ENCODE measurements around the gene AHI1.

Gene AHI1

DNA sequence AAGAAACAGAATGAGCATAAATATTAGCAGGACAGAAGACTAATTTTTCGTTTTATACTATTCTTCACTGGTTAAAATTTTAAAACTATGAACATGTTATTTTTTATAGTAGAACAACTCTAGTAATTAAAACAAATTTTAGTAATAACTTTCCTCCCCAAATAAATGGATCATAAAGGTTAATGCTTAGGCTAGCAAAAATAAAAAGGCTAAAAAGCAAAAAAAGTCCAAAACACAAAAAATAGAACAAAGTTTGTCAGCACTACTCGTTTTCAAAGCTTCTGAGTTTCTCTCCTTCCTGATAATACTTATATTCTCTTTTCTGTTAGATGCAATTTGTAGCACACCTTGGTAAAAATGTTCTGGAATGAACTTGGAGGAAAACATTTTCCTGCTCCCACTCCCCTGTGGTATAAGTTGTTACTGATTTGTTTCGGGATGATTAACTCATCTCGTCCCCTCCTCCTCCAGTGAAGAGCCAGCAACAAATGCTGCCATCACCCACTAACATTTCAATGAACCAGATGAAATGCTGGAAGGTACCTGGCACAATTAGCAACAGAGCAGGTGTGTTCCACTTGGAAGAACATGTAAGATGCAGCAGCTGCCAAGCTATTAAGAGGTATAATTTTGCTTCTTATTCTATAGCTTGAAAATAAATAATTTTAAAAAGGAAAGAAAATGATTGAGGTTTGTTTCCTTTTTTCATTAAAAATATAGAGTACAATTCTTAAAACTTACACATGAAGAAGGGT is 185.9 kb downstream of the AHI1 start:
- Histone ChIP-seq H3K36me3 (replicated peaks; ENCODE audit: insufficient read depth, low read length) (no peaks in the 10 kb centered on the region), H3K9ac (ENCODE audit: low read length) (no peak overlapping the region), H4K20me1 (ENCODE audit: insufficient read depth, low read length) (no peaks in the 10 kb centered on the region), H3K79me2 (ENCODE audit: low read length) (no peaks in the 10 kb centered on the region), H3K4me3 (ENCODE audit: low read length) (no peak overlapping the region), H3K4me1 (ENCODE audit: low read length) (no peaks in the 10 kb centered on the region), H2AFZ (ENCODE audit: low read length) (no peak overlapping the region), H3K27me3 (replicated peaks; ENCODE audit: insufficient read depth, low read length) (no peaks in the 10 kb centered on the region), H3K4me2 (ENCODE audit: low read depth, low read length) (no peak overlapping the region), H3K27ac (ENCODE audit: low read length) (no peak overlapping the region), H3F3A (ENCODE audit: insufficient read depth, low read length) (no peaks in the 10 kb centered on the region), H3K9me2 (replicated peaks; ENCODE audit: insufficient read depth, low read length) (no peaks in the 10 kb centered on the region), H3K9me3 (replicated peaks; ENCODE audit: insufficient read depth, low read length) (no peaks in the 10 kb centered on the region)
- DNase-seq, result no peak
- TF ChIP-seq EZH2phosphoT487 (IDR thresholded peaks at IDR 0.05; ENCODE audit: low read length) (no peak), EZH2 (optimal IDR thresholded peaks at IDR 0.05; ENCODE audit: low read depth, low read length) (no peak)
- TF ChIP-seq, protein P1, sequence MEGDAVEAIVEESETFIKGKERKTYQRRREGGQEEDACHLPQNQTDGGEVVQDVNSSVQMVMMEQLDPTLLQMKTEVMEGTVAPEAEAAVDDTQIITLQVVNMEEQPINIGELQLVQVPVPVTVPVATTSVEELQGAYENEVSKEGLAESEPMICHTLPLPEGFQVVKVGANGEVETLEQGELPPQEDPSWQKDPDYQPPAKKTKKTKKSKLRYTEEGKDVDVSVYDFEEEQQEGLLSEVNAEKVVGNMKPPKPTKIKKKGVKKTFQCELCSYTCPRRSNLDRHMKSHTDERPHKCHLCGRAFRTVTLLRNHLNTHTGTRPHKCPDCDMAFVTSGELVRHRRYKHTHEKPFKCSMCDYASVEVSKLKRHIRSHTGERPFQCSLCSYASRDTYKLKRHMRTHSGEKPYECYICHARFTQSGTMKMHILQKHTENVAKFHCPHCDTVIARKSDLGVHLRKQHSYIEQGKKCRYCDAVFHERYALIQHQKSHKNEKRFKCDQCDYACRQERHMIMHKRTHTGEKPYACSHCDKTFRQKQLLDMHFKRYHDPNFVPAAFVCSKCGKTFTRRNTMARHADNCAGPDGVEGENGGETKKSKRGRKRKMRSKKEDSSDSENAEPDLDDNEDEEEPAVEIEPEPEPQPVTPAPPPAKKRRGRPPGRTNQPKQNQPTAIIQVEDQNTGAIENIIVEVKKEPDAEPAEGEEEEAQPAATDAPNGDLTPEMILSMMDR (IDR thresholded peaks at IDR 0.05; ENCODE audit: low read length), result no peak

DNA sequence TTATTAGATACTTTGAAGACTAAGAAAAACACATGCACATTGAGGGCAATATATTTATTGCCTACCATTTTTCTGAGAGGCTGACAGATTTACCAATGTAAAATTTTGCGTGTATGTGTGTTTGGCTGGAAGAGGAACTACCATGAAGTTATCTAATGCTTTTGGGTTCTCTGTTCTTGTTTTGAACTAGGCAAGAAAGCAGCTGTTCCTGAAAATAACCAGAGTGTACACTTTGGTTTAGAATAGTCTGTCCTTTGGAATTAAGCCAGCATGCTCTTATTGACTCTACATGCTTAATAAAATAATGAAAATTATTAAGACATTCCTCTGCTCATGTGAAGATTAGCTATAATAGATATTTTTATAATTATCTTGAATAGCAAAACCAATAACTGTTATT is 187.2 kb downstream of the AHI1 start:
- no peak overlapping the region for H3K4me2 ChIP-seq (ENCODE audit: low read depth, low read length)

DNA sequence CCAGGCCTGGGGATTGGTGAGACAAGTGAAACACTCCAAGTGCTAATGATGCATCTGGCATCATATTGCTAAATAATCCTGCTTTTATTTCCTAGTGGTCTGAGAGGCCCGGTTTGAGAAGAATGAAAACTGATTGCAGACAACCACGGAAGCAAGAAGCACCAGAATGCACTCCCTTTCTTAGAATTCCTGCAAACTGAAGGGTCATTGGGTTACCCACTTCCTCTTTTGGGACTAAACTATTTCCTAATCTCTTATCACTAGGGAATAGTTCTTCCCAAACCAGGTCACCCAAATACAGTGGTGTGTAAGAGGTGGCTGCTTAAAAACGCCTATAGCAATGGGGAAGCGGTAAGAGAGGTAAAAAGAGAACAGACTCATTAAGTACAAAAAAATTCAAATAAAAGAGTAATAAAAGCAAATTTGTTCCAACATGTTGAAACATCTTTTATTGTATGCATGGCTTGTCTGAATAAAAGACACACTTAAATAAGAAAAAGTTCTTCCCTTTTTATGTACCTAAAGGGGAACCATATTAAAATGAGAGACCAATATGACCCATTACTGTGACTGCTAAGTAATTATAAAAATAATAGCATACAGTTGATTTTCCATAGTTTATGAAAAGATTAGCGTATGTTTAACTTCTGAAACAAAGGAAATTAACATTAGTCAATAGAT is 190.7 kb downstream of the AHI1 start:
- no peak overlapping the region for H3K4me2 ChIP-seq (ENCODE audit: low read depth, low read length)

More for the DNA sequence above, 187.2 kb downstream of the AHI1 start:
- Histone ChIP-seq H3K9me3 (replicated peaks; ENCODE audit: insufficient read depth, low read length) (no peaks in the 10 kb centered on the region), H3F3A (ENCODE audit: insufficient read depth, low read length) (no peaks in the 10 kb centered on the region), H3K4me1 (ENCODE audit: low read length) (no peaks in the 10 kb centered on the region), H3K27me3 (replicated peaks; ENCODE audit: insufficient read depth, low read length) (no peaks in the 10 kb centered on the region), H4K20me1 (ENCODE audit: insufficient read depth, low read length) (no peaks in the 10 kb centered on the region), H3K4me3 (ENCODE audit: low read length) (no peak overlapping the region), H3K79me2 (ENCODE audit: low read length) (no peaks in the 10 kb centered on the region), H2AFZ (ENCODE audit: low read length) (no peak overlapping the region), H3K9me2 (replicated peaks; ENCODE audit: insufficient read depth, low read length) (no peaks in the 10 kb centered on the region), H3K36me3 (replicated peaks; ENCODE audit: insufficient read depth, low read length) (no peaks in the 10 kb centered on the region), H3K27ac (ENCODE audit: low read length) (no peak overlapping the region), H3K9ac (ENCODE audit: low read length) (no peak overlapping the region)
- no peak for TF ChIP-seq EZH2phosphoT487 (IDR thresholded peaks at IDR 0.05; ENCODE audit: low read length)
- no peak for TF ChIP-seq EZH2 (optimal IDR thresholded peaks at IDR 0.05; ENCODE audit: low read depth, low read length)
- TF ChIP-seq, protein P1 (IDR thresholded peaks at IDR 0.05; ENCODE audit: low read length), result no peak
- DNase-seq, result no peak

More for the DNA sequence above, 190.7 kb downstream of the AHI1 start:
- H3K9me2 ChIP-seq (replicated peaks; ENCODE audit: insufficient read depth, low read length), result no peaks in the 10 kb centered on the region
- no peak for DNase-seq
- H3K27me3 ChIP-seq (replicated peaks; ENCODE audit: insufficient read depth, low read length), result no peaks in the 10 kb centered on the region
- no peak overlapping the region for H3K27ac ChIP-seq (ENCODE audit: low read length)
- H2AFZ ChIP-seq (ENCODE audit: low read length), result no peak overlapping the region
- no peaks in the 10 kb centered on the region for H3K36me3 ChIP-seq (replicated peaks; ENCODE audit: insufficient read depth, low read length)
- H3K4me3 ChIP-seq (ENCODE audit: low read length), result no peak overlapping the region
- H3K9ac ChIP-seq (ENCODE audit: low read length), result no peak overlapping the region
- H3K4me1 ChIP-seq (ENCODE audit: low read length), result no peaks in the 10 kb centered on the region
- H3F3A ChIP-seq (ENCODE audit: insufficient read depth, low read length), result no peaks in the 10 kb centered on the region
- TF ChIP-seq EZH2 (optimal IDR thresholded peaks at IDR 0.05; ENCODE audit: low read depth, low read length) (no peak), EZH2phosphoT487 (IDR thresholded peaks at IDR 0.05; ENCODE audit: low read length) (no peak)
- TF ChIP-seq, protein P1 (IDR thresholded peaks at IDR 0.05; ENCODE audit: low read length), result no peak
- H3K79me2 ChIP-seq (ENCODE audit: low read length), result no peaks in the 10 kb centered on the region
- no peaks in the 10 kb centered on the region for H4K20me1 ChIP-seq (ENCODE audit: insufficient read depth, low read length)
- no peaks in the 10 kb centered on the region for H3K9me3 ChIP-seq (replicated peaks; ENCODE audit: insufficient read depth, low read length)
